Measurements from ENCODE around the gene PAPPA.

GRCh38 chr9:116352958-116353357 lies 199.4 kb downstream of the PAPPA start:
- TF ChIP-seq CTCF (conservative IDR thresholded peaks at IDR 0.05; ENCODE audit: low read length) (no peak), EZH2phosphoT487 (IDR thresholded peaks at IDR 0.05; ENCODE audit: borderline replicate concordance, low read depth, low read length) (no peak)
